Parathyroid adenoma (tissue), 2 donors: ENCODE measurements around the gene PUM1.

Source experiments
- H2AFZ ChIP-seq: fragments of 300-600 bp; sonication (generic); one replicate; pipeline ENCODE4 v1.7.0; 2017; ENCODE audit warnings: antibody characterized with exemption, mild to moderate bottlenecking
- H3K27ac ChIP-seq: fragments of 300-600 bp; sonication (generic); one replicate; pipeline ENCODE4 v1.7.0; 2017
- H3K27me3 ChIP-seq: fragments of 300-600 bp; sonication (generic); one replicate; pipeline ENCODE4 v1.7.0; 2017; ENCODE audit warnings: low read length; ENCODE audit not compliant: control insufficient read depth, insufficient read depth
- H3K36me3 ChIP-seq: fragments of 300-600 bp; sonication (generic); one replicate; pipeline ENCODE4 v1.7.0; 2017; ENCODE audit warnings: low read length; ENCODE audit not compliant: control insufficient read depth, insufficient read depth
- H3K4me1 ChIP-seq: fragments of 300-600 bp; sonication (generic); one replicate; pipeline ENCODE4 v1.7.0; 2017; ENCODE audit warnings: control low read depth
- H3K4me2 ChIP-seq: fragments of 300-600 bp; sonication (generic); one replicate; pipeline ENCODE4 v1.7.0; 2017; ENCODE audit warnings: low read length
- H3K4me3 ChIP-seq: fragments of 300-600 bp; sonication (generic); one replicate; pipeline ENCODE4 v1.7.0; 2017; ENCODE audit warnings: low read depth, low read length
- H3K79me2 ChIP-seq: fragments of 300-600 bp; sonication (generic); one replicate; pipeline ENCODE4 v1.7.0; 2017; ENCODE audit warnings: control low read depth
- H3K9ac ChIP-seq: fragments of 300-600 bp; sonication (generic); one replicate; pipeline ENCODE4 v1.7.0; 2017; ENCODE audit warnings: mild to moderate bottlenecking
- H3K9me3 ChIP-seq: fragments of 300-600 bp; sonication (generic); one replicate; pipeline ENCODE4 v1.7.0; 2017; ENCODE audit warnings: low read length; ENCODE audit not compliant: control insufficient read depth
- CTCF ChIP-seq: fragments of 300-600 bp; sonication (generic); IDR thresholded peaks from one replicate; pipeline ENCODE4 v1.7.0; 2017; ENCODE audit warnings: antibody characterized with exemption, mild to moderate bottlenecking
- donor health status: primary hyperparathyroidism.

PUM1 gene

DNA sequence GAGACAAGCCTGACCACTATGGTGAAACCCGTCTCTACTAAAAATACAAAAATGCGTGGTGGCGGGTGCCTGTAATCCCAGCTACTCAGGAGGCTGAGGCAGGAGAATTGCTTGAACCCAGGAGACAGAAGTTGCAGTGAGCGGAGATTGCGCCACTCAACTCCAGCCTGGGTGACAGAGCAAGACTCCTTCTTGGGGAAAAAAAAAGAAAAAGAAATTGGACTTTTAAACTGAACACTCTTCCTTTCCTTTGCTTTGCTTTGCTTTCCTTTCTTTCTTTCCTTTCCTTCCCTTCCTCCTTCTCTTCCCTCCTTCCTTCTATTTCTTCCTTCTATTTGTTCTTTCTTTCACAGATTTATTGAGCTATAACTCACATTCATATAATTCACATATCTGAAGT is 43.3 kb upstream of the PUM1 start:
- H3K27ac ChIP-seq, result no peak overlapping the region
- no peaks in the 10 kb centered on the region for H3K27me3 ChIP-seq
- TF ChIP-seq CTCF, result no peak

DNA sequence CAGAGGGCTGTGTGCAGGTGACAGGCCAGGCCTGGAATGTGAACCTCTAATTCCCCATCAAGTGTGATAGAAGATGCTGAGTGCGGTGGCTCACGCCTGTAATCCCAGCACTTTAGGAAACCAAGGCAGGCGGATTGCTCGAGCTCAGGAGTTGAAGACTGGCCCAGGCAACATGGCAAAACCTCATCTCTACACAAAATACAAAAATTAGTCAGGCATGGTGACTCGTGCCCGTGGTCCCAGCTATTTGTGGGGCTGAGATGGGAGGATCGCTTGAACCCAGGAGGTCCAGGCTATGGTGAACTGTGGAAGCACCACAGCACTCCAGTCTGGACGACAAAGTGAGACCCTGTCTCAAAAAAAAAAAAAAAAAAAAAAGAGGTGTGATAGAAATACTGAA is 40.1 kb upstream of the PUM1 start:
- TF ChIP-seq CTCF, result no peak

More for the DNA sequence above, 43.3 kb upstream of the PUM1 start:
- H3K4me2 ChIP-seq, result no peak overlapping the region
- no peak overlapping the region for H2AFZ ChIP-seq
- no peaks in the 10 kb centered on the region for H3K36me3 ChIP-seq
- H3K4me3 ChIP-seq, result no peak overlapping the region
- no peaks in the 10 kb centered on the region for H3K9me3 ChIP-seq
- H3K9ac ChIP-seq, result no peak overlapping the region
- H3K4me1 ChIP-seq, result no peaks in the 10 kb centered on the region
- no peaks in the 10 kb centered on the region for H3K79me2 ChIP-seq

DNA sequence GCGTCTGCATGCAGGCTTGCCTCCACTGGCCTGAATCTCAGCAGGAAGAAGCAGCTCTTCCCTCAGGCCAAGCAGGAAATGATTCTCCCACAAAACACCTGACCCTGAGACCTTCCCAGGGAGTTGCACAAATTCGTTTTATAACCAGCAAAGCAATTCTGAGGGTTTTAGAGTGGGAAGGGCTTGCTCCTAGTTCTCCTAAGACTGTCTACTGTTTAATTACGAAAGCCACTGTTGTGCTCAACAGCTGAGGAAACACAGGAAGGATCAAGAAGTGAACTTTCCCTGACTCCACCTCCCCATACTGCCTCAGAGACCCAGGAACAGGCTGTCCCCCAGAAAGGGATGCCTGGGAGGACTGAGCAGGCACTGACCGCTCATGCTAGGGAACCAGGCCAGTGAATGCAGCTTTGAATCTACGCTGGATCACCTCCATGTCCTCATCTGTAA is 37.0 kb upstream of the PUM1 start:
- Histone ChIP-seq H2AFZ (no peak overlapping the region), H3K4me1 (no peaks in the 10 kb centered on the region), H3K27ac (no peak overlapping the region), H3K4me3 (no peak overlapping the region), H3K9me3 (no peaks in the 10 kb centered on the region), H3K9ac (no peak overlapping the region), H3K4me2 (no peak overlapping the region), H3K79me2 (no peaks in the 10 kb centered on the region), H3K36me3 (no peaks in the 10 kb centered on the region), H3K27me3 (no peaks in the 10 kb centered on the region)
- TF ChIP-seq CTCF, result no peak

More for the DNA sequence above, 40.1 kb upstream of the PUM1 start:
- H3K4me3 ChIP-seq, result no peak overlapping the region
- H3K4me2 ChIP-seq, result no peak overlapping the region
- H2AFZ ChIP-seq, result no peak overlapping the region
- no peaks in the 10 kb centered on the region for H3K4me1 ChIP-seq
- H3K27ac ChIP-seq, result no peak overlapping the region
- H3K36me3 ChIP-seq, result no peaks in the 10 kb centered on the region
- H3K79me2 ChIP-seq, result no peaks in the 10 kb centered on the region
- H3K9me3 ChIP-seq, result no peaks in the 10 kb centered on the region
- H3K27me3 ChIP-seq, result no peaks in the 10 kb centered on the region
- H3K9ac ChIP-seq, result no peak overlapping the region

- H3K36me3 ChIP-seq, result no peaks in the 10 kb centered on the region
- H3K27ac ChIP-seq, result no peak overlapping the region
- H3K9me3 ChIP-seq, result no peaks in the 10 kb centered on the region
These were observed 35.6 kb upstream of the PUM1 start for GRCh38 chr1:31101147-31101502.

More at GRCh38 chr1:31101147-31101502, 35.6 kb upstream of the PUM1 start:
- TF ChIP-seq CTCF, result no peak
- no peak overlapping the region for H3K4me2 ChIP-seq
- no peaks in the 10 kb centered on the region for H3K4me1 ChIP-seq
- H3K4me3 ChIP-seq, result no peak overlapping the region
- no peak overlapping the region for H3K9ac ChIP-seq
- H2AFZ ChIP-seq, result no peak overlapping the region
- no peaks in the 10 kb centered on the region for H3K27me3 ChIP-seq
- H3K79me2 ChIP-seq, result no peaks in the 10 kb centered on the region
